ENCODE results near the gene RYR3.

GRCh38 chr15:33780011-33780768 is 469.4 kb downstream of the RYR3 start:
- TF ChIP-seq RARB (CRISPR knock-in tag; IDR thresholded peaks at IDR 0.05) (no peak), ZFP3 (CRISPR knock-in tag; IDR thresholded peaks at IDR 0.05) (no peak), PATZ1 (CRISPR knock-in tag; IDR thresholded peaks at IDR 0.05; ENCODE audit: borderline replicate concordance) (no peak), TOX (CRISPR knock-in tag; IDR thresholded peaks at IDR 0.05; ENCODE audit: borderline replicate concordance) (no peak), ARNTL (CRISPR knock-in tag; IDR thresholded peaks at IDR 0.05; ENCODE audit: borderline replicate concordance, low read depth) (no peak)
